Muscle layer of duodenum (tissue), 2 donors: ENCODE measurements around the gene NSUN7.

ENCODE experiments used
- H3K27ac ChIP-seq: one replicate; pipeline ENCODE4 v1.7.0; 2013; ENCODE audit warnings: mild to moderate bottlenecking, low read length
- H3K27me3 ChIP-seq: one replicate; pipeline ENCODE4 v1.7.0; 2013; ENCODE audit warnings: low read depth, mild to moderate bottlenecking, control low read depth, low read length
- H3K36me3 ChIP-seq, 2 donors: one replicate each; pipeline ENCODE4 v1.7.0; 2013; ENCODE audit warnings: low read length in 2 of 2, control low read depth in 1 of 2, mild to moderate bottlenecking in 1 of 2; ENCODE audit not compliant: insufficient read depth in 2 of 2, control insufficient read depth in 1 of 2
- H3K4me1 ChIP-seq, 2 donors: one replicate each; pipeline ENCODE4 v1.7.0; 2013; ENCODE audit warnings: low read length in 2 of 2, mild to moderate bottlenecking in 2 of 2, control low read depth in 1 of 2, moderate library complexity in 1 of 2; ENCODE audit not compliant: insufficient read depth in 2 of 2, control insufficient read depth in 1 of 2
- H3K4me3 ChIP-seq, 2 donors: one replicate each; pipeline ENCODE4 v1.7.0; 2013; ENCODE audit warnings: low read length in 2 of 2, low read depth in 1 of 2, mild to moderate bottlenecking in 1 of 2
- H3K9me3 ChIP-seq, 2 donors: one replicate each; pipeline ENCODE4 v1.7.0; 2013; ENCODE audit warnings: low read length in 2 of 2, control low read depth in 1 of 2, mild to moderate bottlenecking in 1 of 2; ENCODE audit not compliant: control insufficient read depth in 1 of 2
- donor health status: healthy.

Gene NSUN7

DNA sequence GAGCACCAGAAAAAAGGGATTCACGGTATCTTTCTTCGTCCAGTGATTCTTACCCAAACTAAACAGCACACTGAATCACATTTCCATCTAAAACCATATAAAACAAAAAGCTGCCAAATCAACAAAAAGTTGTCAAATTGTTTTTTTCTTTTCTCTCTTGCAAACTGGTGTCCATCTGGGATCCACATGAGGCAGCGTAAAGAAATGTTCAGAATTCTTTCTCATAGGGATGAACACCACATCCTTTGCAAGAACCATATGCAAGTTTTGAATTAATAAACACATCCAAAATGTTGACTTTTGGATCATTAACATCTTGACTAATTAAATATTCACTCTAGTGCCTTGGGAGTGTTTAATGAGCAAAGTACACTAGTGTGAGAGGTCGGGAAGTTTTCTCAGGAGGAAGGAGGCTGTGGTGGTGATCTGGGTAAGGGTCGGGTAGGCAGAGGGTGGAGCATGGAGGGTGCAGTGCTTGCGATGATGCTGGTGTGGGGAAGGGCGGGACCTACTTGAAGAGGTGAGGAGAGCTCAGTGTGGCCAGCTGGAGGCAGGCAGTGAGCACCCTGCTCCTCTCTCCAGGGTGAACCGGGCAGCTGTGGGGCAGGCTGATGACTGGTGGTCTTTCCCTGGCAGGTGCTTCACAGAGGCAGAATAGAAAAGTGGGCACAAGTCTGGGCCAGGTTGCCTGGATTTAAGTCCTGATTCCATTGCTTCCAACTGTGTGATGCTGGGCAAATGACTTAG lies 72.8 kb downstream of the NSUN7 start:
- no peaks in the 10 kb centered on the region for H3K4me1 ChIP-seq
- H3K36me3 ChIP-seq = peaks cover 15 to 47% of the 10 kb centered on the region in 2 donors

DNA sequence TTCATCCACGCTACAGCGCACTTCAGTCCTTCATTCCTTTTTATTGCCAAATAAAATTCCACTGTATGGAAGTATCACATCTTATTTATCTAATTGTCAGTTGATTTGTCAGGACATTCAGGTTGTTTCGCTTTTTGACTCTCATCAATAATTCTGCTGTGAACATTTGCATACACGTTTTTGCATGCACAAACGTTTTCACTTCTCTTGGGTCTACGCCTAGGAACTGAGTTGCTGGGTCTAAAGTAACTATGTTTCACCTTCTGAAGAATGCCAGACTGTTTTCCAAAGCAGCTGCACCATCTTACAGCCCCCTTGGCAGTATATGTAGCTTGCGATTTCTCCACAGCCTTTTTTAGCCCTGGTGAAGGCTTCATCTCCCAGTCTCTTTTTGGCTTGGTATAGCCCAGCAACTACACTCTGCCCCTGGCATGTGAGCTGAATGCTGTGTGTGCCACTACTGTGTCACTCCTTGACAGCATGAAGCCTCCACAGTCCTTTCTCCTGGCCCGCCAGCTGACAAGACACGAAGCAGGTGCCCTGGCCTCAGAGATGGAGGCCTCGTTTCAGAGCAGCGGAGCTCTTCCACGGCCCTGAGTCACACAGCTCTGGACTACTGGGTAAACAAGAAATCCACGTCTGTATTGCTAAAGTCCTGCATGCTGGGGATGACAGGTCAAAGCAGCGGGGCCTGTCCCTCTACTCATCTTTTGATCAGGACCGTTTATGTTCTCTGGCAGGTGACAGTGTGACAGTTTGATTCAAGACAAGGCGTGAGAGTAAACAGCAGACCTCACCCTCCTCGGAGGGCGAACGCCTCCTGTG lies 75.5 kb downstream of the NSUN7 start:
- H3K36me3 ChIP-seq = peaks cover 15 to 48% of the 10 kb centered on the region in 2 donors
- H3K4me3 ChIP-seq = no peak overlapping the region
- no peaks in the 10 kb centered on the region for H3K27me3 ChIP-seq
- no peak overlapping the region for H3K27ac ChIP-seq
- H3K4me1 ChIP-seq = no peaks in the 10 kb centered on the region
- no peaks in the 10 kb centered on the region for H3K9me3 ChIP-seq

More for the DNA sequence above, 72.8 kb downstream of the NSUN7 start:
- Histone ChIP-seq H3K27me3 (no peaks in the 10 kb centered on the region), H3K27ac (no peak overlapping the region), H3K4me3 (no peak overlapping the region), H3K9me3 (no peaks in the 10 kb centered on the region)

DNA sequence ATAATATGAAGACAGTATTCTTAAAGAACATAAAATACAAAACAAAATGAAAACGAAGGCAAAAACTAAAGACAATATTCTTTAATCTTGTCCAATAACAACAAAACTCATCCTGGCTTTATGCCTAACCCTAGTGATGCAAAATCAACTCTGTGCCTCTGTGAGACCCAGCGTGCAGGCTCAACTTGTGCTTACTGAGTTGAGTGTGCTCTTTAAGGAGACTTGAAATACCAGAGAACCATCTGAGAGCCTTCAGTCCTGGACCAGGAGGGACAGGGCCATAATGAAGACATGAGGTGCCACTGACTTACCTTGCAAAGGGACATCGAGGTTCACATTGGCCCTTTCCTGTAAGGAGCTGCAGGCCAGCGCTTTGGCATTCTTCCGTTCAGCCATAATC lies 77.1 kb downstream of the NSUN7 start:
- H3K27me3 ChIP-seq = no peaks in the 10 kb centered on the region
- H3K36me3 ChIP-seq = peaks cover 15 to 43% of the 10 kb centered on the region in 2 donors
- H3K4me1 ChIP-seq = no peaks in the 10 kb centered on the region
- no peak overlapping the region for H3K4me3 ChIP-seq
- no peak overlapping the region for H3K27ac ChIP-seq
- H3K9me3 ChIP-seq = no peaks in the 10 kb centered on the region

DNA sequence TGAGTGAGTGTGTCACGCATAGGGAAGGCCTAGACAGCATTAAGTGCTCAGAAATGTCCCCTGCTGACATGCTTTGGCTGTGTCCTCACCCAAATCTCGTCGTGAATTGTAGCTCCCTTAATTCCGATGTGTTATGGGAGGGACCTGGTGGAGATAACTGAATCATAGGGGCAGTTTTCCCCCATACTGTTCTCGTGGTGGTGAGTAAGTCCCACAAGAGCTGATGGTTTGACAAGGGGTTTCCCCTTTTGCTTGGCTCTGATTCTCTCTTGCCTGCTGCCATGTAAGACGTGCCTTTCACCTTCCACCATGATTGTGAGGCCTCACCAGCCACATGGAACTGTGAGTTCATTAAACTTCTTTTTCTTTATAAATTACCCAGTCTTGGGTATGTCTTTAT lies 78.0 kb downstream of the NSUN7 start:
- Histone ChIP-seq H3K4me3 (no peak overlapping the region), H3K4me1 (no peaks in the 10 kb centered on the region), H3K27me3 (no peaks in the 10 kb centered on the region), H3K9me3 (no peaks in the 10 kb centered on the region), H3K36me3 (peaks cover 9 to 34% of the 10 kb centered on the region in 2 donors), H3K27ac (no peak overlapping the region)

DNA sequence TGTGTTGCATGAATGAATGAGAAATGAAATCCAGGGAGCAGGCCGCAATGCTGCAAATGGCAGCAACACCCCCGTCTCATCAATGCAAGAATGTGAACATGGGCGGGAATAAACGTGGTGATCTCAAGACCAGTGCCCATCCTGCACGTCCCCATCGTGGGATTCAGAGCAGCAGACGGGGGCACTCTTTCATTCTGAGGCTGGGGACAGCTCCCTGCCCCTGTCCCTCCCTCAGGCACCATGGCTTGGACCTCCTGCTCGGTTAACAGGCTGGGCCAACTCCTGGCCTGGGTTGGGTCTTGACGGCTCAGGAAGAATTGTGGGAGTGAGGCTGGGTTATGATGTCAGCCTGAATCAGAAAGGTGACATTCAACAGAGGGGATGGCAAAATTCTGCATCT lies 78.9 kb downstream of the NSUN7 start:
- no peaks in the 10 kb centered on the region for H3K27me3 ChIP-seq
- peaks cover 0 to 25% of the 10 kb centered on the region in 2 donors for H3K36me3 ChIP-seq
- no peak overlapping the region for H3K4me3 ChIP-seq
- no peaks in the 10 kb centered on the region for H3K4me1 ChIP-seq
- H3K27ac ChIP-seq = no peak overlapping the region
- H3K9me3 ChIP-seq = no peaks in the 10 kb centered on the region

DNA sequence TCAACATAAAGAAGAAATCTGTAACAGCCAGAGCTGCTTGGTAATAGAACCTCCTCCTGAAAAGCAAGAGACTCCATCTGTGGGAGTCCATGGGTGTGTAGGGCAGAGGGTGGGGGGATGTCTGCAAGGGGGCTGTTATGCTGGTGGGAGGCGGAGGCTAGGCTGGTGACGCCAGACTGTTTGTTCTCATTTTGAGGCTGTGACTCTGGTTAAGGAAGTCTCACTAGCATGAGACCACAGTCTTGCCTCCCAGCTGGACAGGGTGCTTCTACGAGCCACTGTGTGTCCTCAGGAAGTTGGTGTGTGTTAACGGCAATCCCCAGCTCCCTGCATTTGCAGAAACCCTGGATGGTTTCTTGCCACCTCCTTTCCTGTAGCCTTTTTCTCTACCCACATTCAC lies 79.8 kb downstream of the NSUN7 start:
- H3K36me3 ChIP-seq = peaks cover 0 to 23% of the 10 kb centered on the region in 2 donors
- no peak overlapping the region for H3K4me3 ChIP-seq
- H3K4me1 ChIP-seq = no peaks in the 10 kb centered on the region
- no peak overlapping the region for H3K27ac ChIP-seq
- H3K27me3 ChIP-seq = no peaks in the 10 kb centered on the region
- H3K9me3 ChIP-seq = no peaks in the 10 kb centered on the region

DNA sequence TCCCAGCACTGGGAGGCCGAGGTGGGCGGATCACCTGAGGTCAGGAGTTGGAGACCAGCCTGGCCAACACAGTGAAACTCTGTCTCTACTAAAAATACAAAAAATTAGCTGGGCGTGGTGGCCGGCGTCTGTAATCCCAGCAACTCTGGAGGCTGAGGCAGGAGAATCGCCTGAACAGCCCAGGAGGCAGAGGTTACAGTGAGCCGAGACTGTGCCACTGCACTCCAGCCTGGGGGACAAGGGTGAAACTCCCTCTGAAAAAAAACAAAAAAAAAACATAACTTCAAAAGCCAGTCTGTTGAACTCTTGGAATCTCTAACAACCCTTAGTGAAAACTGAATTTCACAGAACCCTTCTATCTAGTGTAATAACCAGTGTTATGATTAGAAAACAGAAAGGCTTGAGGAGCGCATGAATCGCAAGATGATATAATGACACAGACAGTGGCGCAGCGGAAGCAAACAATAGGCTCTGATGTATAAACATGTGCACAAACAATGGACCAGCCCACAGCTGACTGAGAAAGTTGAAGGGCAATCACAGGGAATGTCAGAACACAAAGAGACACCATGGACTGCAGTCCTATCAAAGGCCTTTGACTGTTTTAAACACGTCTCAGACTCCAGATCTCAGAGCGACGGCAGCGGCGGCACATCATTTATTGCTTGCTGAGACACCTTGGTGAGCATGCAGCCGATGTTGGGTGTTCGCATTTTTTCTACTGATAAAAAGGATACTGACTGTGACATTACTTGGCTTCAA lies 81.6 kb downstream of the NSUN7 start:
- no peaks in the 10 kb centered on the region for H3K9me3 ChIP-seq
- H3K4me3 ChIP-seq = no peak overlapping the region
- no peak overlapping the region for H3K27ac ChIP-seq
- peaks cover 0 to 18% of the 10 kb centered on the region in 2 donors for H3K36me3 ChIP-seq
- H3K27me3 ChIP-seq = no peaks in the 10 kb centered on the region
- no peaks in the 10 kb centered on the region for H3K4me1 ChIP-seq

DNA sequence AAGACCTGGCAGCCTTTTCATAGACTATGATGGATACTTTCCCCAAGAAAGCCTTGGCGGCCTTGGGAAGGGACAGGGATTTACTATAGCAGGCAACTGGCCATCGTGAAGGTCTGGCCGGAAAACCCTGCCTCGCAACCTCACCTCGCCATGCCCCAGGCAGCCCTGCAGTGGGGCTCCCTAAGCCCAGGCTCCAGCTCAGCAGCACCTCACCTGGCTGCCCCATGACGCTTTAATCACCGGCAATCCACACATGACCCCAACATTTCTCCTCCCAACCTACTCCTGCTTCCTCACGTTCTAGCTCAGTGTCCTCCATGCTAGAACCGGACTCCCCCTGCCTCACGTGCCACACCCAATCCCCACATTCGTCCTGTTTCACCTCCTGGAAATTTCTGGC lies 82.4 kb downstream of the NSUN7 start:
- Histone ChIP-seq H3K9me3 (no peaks in the 10 kb centered on the region), H3K4me1 (no peaks in the 10 kb centered on the region), H3K27ac (no peak overlapping the region), H3K27me3 (no peaks in the 10 kb centered on the region), H3K36me3 (peaks cover 0 to 15% of the 10 kb centered on the region in 2 donors), H3K4me3 (no peak overlapping the region)

DNA sequence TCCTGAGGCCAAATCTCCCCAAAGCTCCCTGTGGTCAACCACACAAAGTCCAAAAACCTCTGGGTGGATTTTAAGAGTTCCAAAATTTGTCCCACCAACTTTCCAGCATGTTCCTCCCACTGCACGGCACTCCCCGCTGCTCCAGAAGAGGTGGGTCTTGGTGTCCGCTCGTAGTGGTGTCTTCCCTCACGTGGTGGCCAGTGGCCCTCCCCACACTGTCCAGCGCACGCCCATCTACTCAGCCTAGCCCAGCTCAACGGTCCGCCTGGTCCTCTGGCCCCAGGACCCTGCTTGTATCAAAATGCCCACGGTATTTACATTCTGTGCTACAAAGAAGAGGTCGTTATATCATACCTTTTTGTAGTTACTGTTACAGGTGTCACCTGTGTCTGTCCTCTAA lies 83.5 kb downstream of the NSUN7 start:
- no peaks in the 10 kb centered on the region for H3K4me1 ChIP-seq
- H3K27me3 ChIP-seq = no peaks in the 10 kb centered on the region
- H3K27ac ChIP-seq = no peak overlapping the region
- no peaks in the 10 kb centered on the region for H3K9me3 ChIP-seq
- H3K4me3 ChIP-seq = no peak overlapping the region
- peaks cover 0 to 15% of the 10 kb centered on the region in 2 donors for H3K36me3 ChIP-seq

DNA sequence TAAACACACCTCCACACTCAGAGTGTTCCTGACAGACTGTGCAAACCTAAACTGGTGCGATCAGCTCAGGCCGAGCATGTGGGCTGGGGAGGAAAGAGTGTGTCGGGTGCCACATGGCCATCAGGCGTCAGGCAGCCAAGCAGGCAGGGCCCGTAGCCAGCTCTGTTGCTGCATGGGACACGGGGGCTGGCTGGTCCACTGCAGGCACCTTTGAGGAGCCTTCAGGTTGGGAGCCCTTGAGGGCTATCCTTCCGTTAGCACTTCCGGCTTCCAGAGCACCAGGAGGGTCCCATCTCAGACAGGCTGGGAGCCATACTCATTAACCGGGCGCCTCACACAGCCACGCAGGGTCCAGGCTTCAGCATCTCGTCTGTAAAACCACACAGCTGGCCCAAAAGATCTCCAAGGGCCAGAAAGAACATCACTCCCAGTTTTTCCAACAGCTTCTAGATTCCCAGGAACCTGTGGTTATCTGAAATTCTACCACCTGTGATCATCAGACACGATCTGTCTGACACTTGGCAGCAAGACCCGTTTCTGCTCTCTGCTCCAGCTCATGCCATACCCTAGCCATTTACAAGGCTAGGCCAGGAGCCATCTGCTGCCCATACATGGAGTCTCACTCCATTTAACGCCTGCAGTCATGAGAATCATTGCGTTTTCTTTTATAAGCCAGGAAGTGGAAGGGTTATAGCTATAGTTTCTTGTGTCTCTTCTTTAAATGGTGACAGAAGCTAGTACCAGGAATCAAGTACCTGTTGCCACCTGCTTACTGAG lies 87.5 kb downstream of the NSUN7 start:
- no peaks in the 10 kb centered on the region for H3K27me3 ChIP-seq
- H3K4me1 ChIP-seq = no peaks in the 10 kb centered on the region
- H3K4me3 ChIP-seq = no peak overlapping the region
- H3K27ac ChIP-seq = no peak overlapping the region
- H3K9me3 ChIP-seq = no peaks in the 10 kb centered on the region
- H3K36me3 ChIP-seq = peaks cover 0 to 7% of the 10 kb centered on the region in 2 donors
